ENCODE data around the gene PI16. TPM values are rescaled to one million over a fixed set of nuclear protein-coding genes. Genes with fewer than 3 reads are reported as not detected.

The PI16 gene
- polyA plus RNA-seq, 1 donor from 2014 or later: not detected

DNA sequence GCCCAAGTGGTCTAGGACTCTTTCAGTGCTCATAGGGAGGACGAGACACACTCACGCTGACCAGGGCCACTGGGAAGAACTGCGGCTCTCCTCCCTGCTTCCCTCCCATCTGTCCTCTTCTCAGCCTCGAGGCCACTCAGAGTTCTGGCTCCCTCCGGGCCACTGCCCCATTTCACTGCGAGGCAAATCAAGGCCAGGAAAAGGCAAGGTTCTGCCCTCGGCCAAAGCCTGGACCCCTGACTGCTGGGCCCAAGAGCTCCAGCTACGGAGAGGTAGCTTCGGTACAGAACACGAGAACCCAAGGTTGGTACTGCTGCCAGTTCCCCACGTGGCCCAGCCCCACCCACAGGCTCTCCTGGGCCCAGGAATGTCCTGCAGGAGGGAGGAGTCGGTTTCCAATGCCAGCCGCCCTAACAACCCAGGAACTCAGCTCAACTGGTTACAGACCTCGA, 14.7 kb downstream of the PI16 start:
- no peaks in the 10 kb centered on the region for H4K20me1 ChIP-seq (ENCODE audit: insufficient read depth)
- H3K27ac ChIP-seq (ENCODE audit: low read length): no peak overlapping the region
- H3K36me3 ChIP-seq (ENCODE audit: insufficient read depth, low read length): peaks cover 3% of the 10 kb centered on the region
- H3F3A ChIP-seq (ENCODE audit: insufficient read depth, low read length, poor library complexity, severe bottlenecking): no peaks in the 10 kb centered on the region
- H3K9me2 ChIP-seq (ENCODE audit: insufficient read depth, low read length): no peaks in the 10 kb centered on the region
- no peak overlapping the region for H3K9ac ChIP-seq (ENCODE audit: low read length)
- no peaks in the 10 kb centered on the region for H3K79me2 ChIP-seq (replicated peaks; ENCODE audit: insufficient read depth, low read length)
- H3K4me3 ChIP-seq (ENCODE audit: low read length): no peak overlapping the region
- H3K4me2 ChIP-seq (ENCODE audit: low read length): no peak overlapping the region
- no peaks in the 10 kb centered on the region for H3K27me3 ChIP-seq (ENCODE audit: insufficient read depth, low read depth, low read length)
- TF ChIP-seq TAF1 (IDR thresholded peaks at IDR 0.05; ENCODE audit: low read depth): no peak
- TF ChIP-seq EP300 (conservative IDR thresholded peaks at IDR 0.05; ENCODE audit: poor library complexity, severe bottlenecking): no peak
- no peak for TF ChIP-seq CTCF (IDR thresholded peaks at IDR 0.05; ENCODE audit: poor library complexity, severe bottlenecking)
- TF ChIP-seq POLR2AphosphoS5 (IDR thresholded peaks at IDR 0.05): no peak
- no peak for TF ChIP-seq RAD21 (conservative IDR thresholded peaks at IDR 0.05)
- no peak overlapping the region for H2AFZ ChIP-seq (ENCODE audit: low read depth, low read length)
- H3K9me3 ChIP-seq (ENCODE audit: low read length): no peaks in the 10 kb centered on the region

- no peaks in the 10 kb centered on the region for H3K9me3 ChIP-seq (ENCODE audit: low read length)
- no peaks in the 10 kb centered on the region for H3K27me3 ChIP-seq (ENCODE audit: insufficient read depth, low read depth, low read length)
- H3F3A ChIP-seq (ENCODE audit: insufficient read depth, low read length, poor library complexity, severe bottlenecking): no peaks in the 10 kb centered on the region
- no peaks in the 10 kb centered on the region for H4K20me1 ChIP-seq (ENCODE audit: insufficient read depth)
- no peaks in the 10 kb centered on the region for H3K79me2 ChIP-seq (replicated peaks; ENCODE audit: insufficient read depth, low read length)
- no peak overlapping the region for H3K4me2 ChIP-seq (ENCODE audit: low read length)
- H3K9ac ChIP-seq (ENCODE audit: low read length): no peak overlapping the region
- no peak for TF ChIP-seq CTCF (IDR thresholded peaks at IDR 0.05; ENCODE audit: poor library complexity, severe bottlenecking)
- TF ChIP-seq EZH2 (IDR thresholded peaks at IDR 0.05; ENCODE audit: borderline replicate concordance, insufficient read depth, low read length, poor library complexity, severe bottlenecking): no peak
- TF ChIP-seq POLR2AphosphoS5 (IDR thresholded peaks at IDR 0.05): no peak
- no peak for TF ChIP-seq RAD21 (conservative IDR thresholded peaks at IDR 0.05)
- TF ChIP-seq EP300 (conservative IDR thresholded peaks at IDR 0.05; ENCODE audit: poor library complexity, severe bottlenecking): no peak
- H3K4me3 ChIP-seq (ENCODE audit: low read length): no peak overlapping the region
- H3K36me3 ChIP-seq (ENCODE audit: insufficient read depth, low read length): peaks cover 3% of the 10 kb centered on the region
- no peak overlapping the region for H3K27ac ChIP-seq (ENCODE audit: low read length)
- H3K9me2 ChIP-seq (ENCODE audit: insufficient read depth, low read length): no peaks in the 10 kb centered on the region
- H2AFZ ChIP-seq (ENCODE audit: low read depth, low read length): no peak overlapping the region
These were observed 15.7 kb downstream of the PI16 start for GRCh38 chr6:36969988-36970891.

Data from neural cell (in vitro differentiated cells).